ENCODE data around the gene RANBP9.

RANBP9 gene

DNA sequence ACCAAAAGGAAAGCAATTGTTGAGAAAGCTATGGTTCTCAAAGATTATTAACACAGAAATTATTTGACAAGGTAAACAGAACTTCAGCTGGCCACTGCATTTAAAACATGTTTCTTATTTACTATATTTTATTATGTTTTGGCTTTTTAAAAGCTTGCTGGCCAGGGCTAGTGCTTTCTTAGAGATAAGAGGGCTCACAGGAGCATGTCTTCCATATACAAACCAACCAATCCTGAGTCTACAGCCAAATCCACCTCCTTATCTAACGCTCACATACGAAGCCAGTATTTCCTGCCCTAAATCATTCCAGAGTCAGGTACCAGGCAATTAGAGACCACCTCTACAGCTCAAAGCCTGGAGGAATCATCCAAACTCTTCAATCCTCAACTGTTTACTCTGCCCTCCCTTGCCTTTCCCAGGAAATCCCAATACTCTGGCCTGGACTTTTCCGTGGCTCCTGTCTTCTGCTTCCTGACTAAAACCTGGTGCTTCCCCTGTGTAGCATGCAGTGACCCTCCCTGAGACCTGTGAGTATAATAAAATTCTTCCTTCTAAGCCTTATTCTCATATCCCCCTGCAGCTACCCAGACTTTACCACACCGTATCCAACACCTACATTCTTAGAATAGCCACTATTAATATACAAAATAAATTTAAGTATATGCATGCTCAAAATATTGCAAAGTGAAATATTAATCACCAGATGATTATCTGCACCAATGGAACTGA is 33.2 kb downstream of the RANBP9 start:
- DNase-seq (ENCODE audit: low spot score in 2 of 2) = no peak
- Histone ChIP-seq H3K9me3 (no peaks in the 10 kb centered on the region), H3K36me3 (replicated peaks) (no peaks in the 10 kb centered on the region), H3K27me3 (ENCODE audit: low read depth) (no peaks in the 10 kb centered on the region), H3K4me3 (no peak overlapping the region), H3K4me1 (no peaks in the 10 kb centered on the region; the same call in 1 of the 2 replicates)
- in situ Hi-C loops (cut with MboI; ENCODE audit: low sequenced_read_pairs) = no loop called here

- DNase-seq (ENCODE audit: low spot score in 2 of 2) = no peak
- H3K4me3 ChIP-seq = no peak overlapping the region
- H3K9me3 ChIP-seq = no peaks in the 10 kb centered on the region
- H3K4me1 ChIP-seq = no peaks in the 10 kb centered on the region
- no peaks in the 10 kb centered on the region for H3K27me3 ChIP-seq (ENCODE audit: low read depth)
- H3K36me3 ChIP-seq (replicated peaks) = no peaks in the 10 kb centered on the region
- in situ Hi-C loops (cut with MboI; ENCODE audit: low sequenced_read_pairs) = no loop called here
Measured at GRCh38 chr6:13677878-13678254, 33.8 kb downstream of the RANBP9 start.

- Histone ChIP-seq H3K27me3 (ENCODE audit: low read depth) (no peaks in the 10 kb centered on the region), H3K36me3 (replicated peaks) (no peaks in the 10 kb centered on the region), H3K4me3 (no peak overlapping the region), H3K9me3 (no peaks in the 10 kb centered on the region), H3K4me1 (no peaks in the 10 kb centered on the region)
- in situ Hi-C loops (cut with MboI; ENCODE audit: low sequenced_read_pairs) = no loop called here
- DNase-seq (ENCODE audit: low spot score in 2 of 2) = no peak
Measured at GRCh38 chr6:13676551-13677156, 35.0 kb downstream of the RANBP9 start.

DNA sequence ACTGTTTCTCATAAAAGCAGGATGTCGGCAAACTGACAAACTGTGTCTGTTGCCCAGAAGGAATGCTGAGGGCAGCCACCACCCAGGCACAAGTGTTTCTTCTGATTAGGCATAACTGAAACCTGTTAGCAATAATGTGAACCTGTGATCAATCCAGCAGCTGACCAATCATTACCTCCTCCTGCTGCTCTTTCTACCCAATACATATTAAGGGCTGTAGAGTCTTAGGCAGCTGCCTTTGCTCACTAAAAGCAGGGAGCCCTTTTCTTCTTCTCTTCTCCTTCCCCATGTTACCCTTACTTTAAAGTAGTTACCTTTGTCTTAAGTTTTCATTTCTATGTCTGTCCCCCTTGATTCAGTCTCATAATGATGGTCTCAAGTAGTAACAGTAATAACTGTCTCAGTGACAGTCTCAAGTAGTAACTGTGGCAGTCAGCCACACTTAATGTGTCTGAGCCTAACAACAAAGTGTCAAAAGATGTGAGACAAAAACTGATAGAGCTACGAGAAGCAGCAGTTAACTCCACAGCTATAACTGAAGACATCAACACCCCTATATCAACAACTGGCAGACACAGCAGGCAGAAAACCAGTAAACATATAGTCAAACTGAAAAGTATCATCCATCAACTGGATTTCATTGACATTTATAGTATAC is 37.0 kb downstream of the RANBP9 start:
- H3K4me1 ChIP-seq = no peaks in the 10 kb centered on the region
- no peaks in the 10 kb centered on the region for H3K36me3 ChIP-seq (replicated peaks)
- in situ Hi-C loops (cut with MboI; ENCODE audit: low sequenced_read_pairs) = no loop called here
- H3K27me3 ChIP-seq (ENCODE audit: low read depth) = no peaks in the 10 kb centered on the region
- H3K9me3 ChIP-seq = no peaks in the 10 kb centered on the region
- no peak for DNase-seq (ENCODE audit: low spot score in 2 of 2)
- no peak overlapping the region for H3K4me3 ChIP-seq

DNA sequence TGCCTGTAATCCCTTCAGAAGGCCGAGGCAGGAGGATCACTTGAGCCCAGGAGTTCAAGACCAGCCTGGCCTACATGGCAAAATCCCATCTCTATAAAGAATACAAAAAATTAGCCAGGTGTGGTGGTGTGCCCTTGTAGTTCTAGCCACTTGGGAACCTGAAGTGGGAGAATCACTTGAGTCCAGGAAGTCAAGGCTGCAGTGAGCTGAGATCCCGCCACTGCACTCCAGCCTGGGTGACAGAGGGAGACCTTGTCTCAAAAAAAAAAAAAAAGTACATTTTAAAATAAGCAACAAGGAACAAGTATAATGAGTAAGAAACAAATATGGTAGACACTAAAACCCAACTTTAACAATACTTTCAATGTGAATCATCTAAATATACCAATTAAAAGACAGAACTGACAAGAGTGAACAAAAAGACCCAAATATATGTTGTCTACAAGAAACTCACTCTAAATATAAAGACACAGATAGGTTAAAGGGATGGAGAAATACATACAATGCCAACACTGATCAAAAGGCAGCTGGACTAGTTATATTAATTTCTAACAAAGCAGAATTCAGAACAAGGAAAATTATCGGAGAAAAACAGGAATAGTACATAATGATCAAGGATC is 37.7 kb downstream of the RANBP9 start:
- DNase-seq (ENCODE audit: low spot score in 2 of 2) = no peak
- Histone ChIP-seq H3K36me3 (replicated peaks) (no peaks in the 10 kb centered on the region), H3K9me3 (no peaks in the 10 kb centered on the region), H3K4me1 (no peaks in the 10 kb centered on the region), H3K27me3 (ENCODE audit: low read depth) (no peaks in the 10 kb centered on the region), H3K4me3 (no peak overlapping the region)
- in situ Hi-C loops (cut with MboI; ENCODE audit: low sequenced_read_pairs) = no loop called here

GRCh38 chr6:13673368-13673767 is 38.3 kb downstream of the RANBP9 start:
- Histone ChIP-seq H3K4me1 (no peaks in the 10 kb centered on the region), H3K27me3 (ENCODE audit: low read depth) (no peaks in the 10 kb centered on the region), H3K9me3 (no peaks in the 10 kb centered on the region), H3K4me3 (no peak overlapping the region), H3K36me3 (replicated peaks) (no peaks in the 10 kb centered on the region)
- in situ Hi-C loops (cut with MboI; ENCODE audit: low sequenced_read_pairs) = no loop called here
- DNase-seq (ENCODE audit: low spot score in 2 of 2) = no peak

DNA sequence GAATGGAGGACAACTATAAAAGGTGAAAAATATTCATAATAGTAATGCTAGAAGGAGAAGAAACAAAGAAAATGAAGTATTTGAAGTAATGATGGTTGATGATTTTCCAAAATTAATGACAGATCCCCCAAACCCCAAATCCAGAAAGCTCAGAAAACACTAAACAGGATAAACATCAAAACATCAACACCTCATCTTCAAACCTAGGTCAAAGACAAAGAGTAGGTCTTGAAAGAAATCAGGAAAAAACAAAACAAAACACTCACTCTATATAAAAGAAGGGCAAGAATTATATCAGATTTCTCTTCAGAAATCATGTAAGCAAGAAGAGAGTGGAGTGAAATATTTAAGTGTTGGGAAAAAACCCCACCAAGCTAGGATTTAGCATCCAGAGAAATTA is 38.7 kb downstream of the RANBP9 start:
- DNase-seq (ENCODE audit: low spot score in 2 of 2) = no peak
- Histone ChIP-seq H3K4me1 (no peaks in the 10 kb centered on the region), H3K9me3 (no peaks in the 10 kb centered on the region), H3K4me3 (no peak overlapping the region), H3K27me3 (ENCODE audit: low read depth) (no peaks in the 10 kb centered on the region), H3K36me3 (replicated peaks) (no peaks in the 10 kb centered on the region)
- in situ Hi-C loops (cut with MboI; ENCODE audit: low sequenced_read_pairs) = no loop called here

- H3K9me3 ChIP-seq = no peaks in the 10 kb centered on the region
- in situ Hi-C loops (cut with MboI; ENCODE audit: low sequenced_read_pairs) = no loop called here
- no peaks in the 10 kb centered on the region; the same call in 1 of the 2 replicates for H3K4me1 ChIP-seq
- no peak for DNase-seq (ENCODE audit: low spot score in 2 of 2)
- H3K36me3 ChIP-seq (replicated peaks) = no peaks in the 10 kb centered on the region
- H3K4me3 ChIP-seq = no peak overlapping the region
- no peaks in the 10 kb centered on the region for H3K27me3 ChIP-seq (ENCODE audit: low read depth)
Measured at GRCh38 chr6:13671548-13672127, 40.0 kb downstream of the RANBP9 start.

- H3K27me3 ChIP-seq (ENCODE audit: low read depth) = no peaks in the 10 kb centered on the region
- peaks cover 7% of the 10 kb centered on the region for H3K4me1 ChIP-seq
- H3K4me3 ChIP-seq = no peak overlapping the region
- H3K9me3 ChIP-seq = no peaks in the 10 kb centered on the region
- DNase-seq (ENCODE audit: low spot score in 2 of 2) = no peak
- H3K36me3 ChIP-seq (replicated peaks) = no peaks in the 10 kb centered on the region
- in situ Hi-C loops (cut with MboI; ENCODE audit: low sequenced_read_pairs) = no loop called here
Measured at GRCh38 chr6:13669476-13669875, 42.2 kb downstream of the RANBP9 start.

GRCh38 chr6:13668291-13668928 is 43.2 kb downstream of the RANBP9 start:
- Histone ChIP-seq H3K9me3 (no peaks in the 10 kb centered on the region), H3K4me1 (peaks cover 11% of the 10 kb centered on the region), H3K36me3 (replicated peaks) (no peaks in the 10 kb centered on the region), H3K4me3 (no peak overlapping the region), H3K27me3 (ENCODE audit: low read depth) (no peaks in the 10 kb centered on the region)
- no peak for DNase-seq (ENCODE audit: low spot score in 2 of 2)
- in situ Hi-C loops (cut with MboI; ENCODE audit: low sequenced_read_pairs) = no loop called here

DNA sequence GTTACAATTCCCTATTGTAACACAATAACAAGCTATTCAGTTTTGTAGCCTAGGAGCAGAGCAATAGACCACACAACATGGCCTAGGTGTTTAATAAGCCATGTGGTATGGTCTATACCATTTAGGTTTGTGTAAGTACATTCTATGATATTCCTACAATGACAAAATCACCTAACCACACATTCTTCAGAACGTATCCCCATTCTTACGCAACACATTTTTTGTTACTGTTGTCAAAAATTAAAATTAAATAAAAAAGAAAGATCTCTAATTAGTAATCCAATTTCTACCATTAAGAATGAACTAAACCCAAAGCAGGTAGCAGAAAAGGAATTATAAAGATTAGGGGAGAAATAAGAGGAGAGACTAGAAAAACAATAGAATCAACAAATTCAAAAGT is 44.0 kb downstream of the RANBP9 start:
- Histone ChIP-seq H3K27me3 (ENCODE audit: low read depth) (no peaks in the 10 kb centered on the region), H3K4me1 (peaks cover 11% of the 10 kb centered on the region), H3K4me3 (no peak overlapping the region), H3K9me3 (no peaks in the 10 kb centered on the region), H3K36me3 (replicated peaks) (no peaks in the 10 kb centered on the region)
- in situ Hi-C loops (cut with MboI; ENCODE audit: low sequenced_read_pairs) = no loop called here
- no peak for DNase-seq (ENCODE audit: low spot score in 2 of 2)

DNA sequence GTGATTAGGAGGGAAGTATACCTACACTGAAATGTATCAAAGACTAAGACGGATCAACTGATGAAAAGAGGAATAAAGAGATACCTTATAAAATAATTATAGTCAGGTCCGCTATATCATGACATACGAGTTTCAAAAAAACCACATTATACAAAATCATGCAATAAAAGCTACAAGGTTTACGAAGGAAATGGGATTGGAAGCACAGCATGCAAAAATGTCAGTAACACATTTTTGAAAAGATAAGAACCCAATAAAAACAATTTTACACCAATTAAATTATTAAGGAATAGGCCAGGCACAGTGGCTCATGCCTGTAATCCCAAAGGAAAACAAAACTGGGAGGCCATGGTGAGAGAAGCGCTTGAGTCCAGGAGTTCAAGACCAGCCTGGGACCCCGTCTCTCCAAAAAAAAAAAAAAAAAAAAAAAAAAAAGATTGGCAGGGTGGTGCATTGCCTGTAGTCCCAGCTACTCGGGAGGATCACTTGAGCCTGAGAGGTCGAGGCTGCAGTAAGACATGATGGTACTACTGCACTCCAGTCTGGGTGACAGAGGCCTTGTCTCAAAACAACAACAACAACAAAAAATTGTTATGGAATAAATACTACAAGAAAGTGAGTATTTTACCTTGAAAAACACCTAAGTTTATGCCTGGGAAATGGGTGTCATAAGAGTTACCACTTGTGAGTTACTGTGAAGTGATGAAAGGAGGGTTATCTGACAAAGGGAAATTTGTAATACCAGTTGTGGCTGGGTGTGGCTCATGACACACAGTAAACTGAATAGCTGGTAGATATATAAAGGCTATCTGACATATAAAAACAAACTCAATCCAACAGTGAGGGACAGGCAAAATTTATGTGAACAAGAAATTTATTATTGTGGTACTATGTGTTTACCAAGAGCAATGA is 45.2 kb downstream of the RANBP9 start:
- in situ Hi-C loops (cut with MboI; ENCODE audit: low sequenced_read_pairs) = no loop called here
- H3K4me1 ChIP-seq = peaks cover 11% of the 10 kb centered on the region
- H3K4me3 ChIP-seq = no peak overlapping the region
- no peaks in the 10 kb centered on the region for H3K9me3 ChIP-seq
- no peaks in the 10 kb centered on the region for H3K36me3 ChIP-seq (replicated peaks)
- DNase-seq (ENCODE audit: low spot score in 2 of 2) = no peak
- no peaks in the 10 kb centered on the region for H3K27me3 ChIP-seq (ENCODE audit: low read depth)
